PC-3 (cell line): ENCODE measurements around the gene AUP1.

Experiments used
- CTCF ChIP-seq: fragments of 300-600 bp; sonication (generic); conservative IDR thresholded peaks from 2 replicates; pipeline ENCODE4 v1.5.1; 2017; ENCODE audit warnings: antibody characterized with exemption, low read depth, mild to moderate bottlenecking, low read length
- EZH2 ChIP-seq: fragments of 300-600 bp; sonication (generic); IDR thresholded peaks from one replicate; pipeline ENCODE4 v1.6.1; 2017; ENCODE audit warnings: antibody characterized with exemption, mild to moderate bottlenecking, low read length; ENCODE audit not compliant: unreplicated experiment
- EZH2phosphoT487 ChIP-seq: fragments of 300-600 bp; sonication (generic); IDR thresholded peaks from 2 replicates; pipeline ENCODE4 v1.6.1; 2018; ENCODE audit warnings: mild to moderate bottlenecking, antibody characterized with exemption, low read length, borderline replicate concordance

- TF ChIP-seq EZH2 (no peak), EZH2phosphoT487 (no peak), CTCF (no peak)
These were observed 14.1 kb downstream of the AUP1 start for GRCh38 chr2:74515271-74515980.
